OCI-LY7 (cell line): ENCODE measurements around the gene FAM171A2.

Experiments
- CTCF ChIP-seq: fragments of 200-600 bp; sonication (generic); conservative IDR thresholded peaks from 2 replicates; pipeline ENCODE4 v1.5.1; 2014; ENCODE audit warnings: mild to moderate bottlenecking, antibody characterized with exemption, low read length, moderate library complexity, mixed read lengths
- EZH2phosphoT487 ChIP-seq: fragments of 200-600 bp; sonication (generic); IDR thresholded peaks from 2 replicates; pipeline ENCODE4 v1.6.1; 2018; ENCODE audit warnings: low read depth, borderline replicate concordance, mild to moderate bottlenecking, mixed run types, antibody characterized with exemption, low read length, moderate library complexity, mixed read lengths

DNA sequence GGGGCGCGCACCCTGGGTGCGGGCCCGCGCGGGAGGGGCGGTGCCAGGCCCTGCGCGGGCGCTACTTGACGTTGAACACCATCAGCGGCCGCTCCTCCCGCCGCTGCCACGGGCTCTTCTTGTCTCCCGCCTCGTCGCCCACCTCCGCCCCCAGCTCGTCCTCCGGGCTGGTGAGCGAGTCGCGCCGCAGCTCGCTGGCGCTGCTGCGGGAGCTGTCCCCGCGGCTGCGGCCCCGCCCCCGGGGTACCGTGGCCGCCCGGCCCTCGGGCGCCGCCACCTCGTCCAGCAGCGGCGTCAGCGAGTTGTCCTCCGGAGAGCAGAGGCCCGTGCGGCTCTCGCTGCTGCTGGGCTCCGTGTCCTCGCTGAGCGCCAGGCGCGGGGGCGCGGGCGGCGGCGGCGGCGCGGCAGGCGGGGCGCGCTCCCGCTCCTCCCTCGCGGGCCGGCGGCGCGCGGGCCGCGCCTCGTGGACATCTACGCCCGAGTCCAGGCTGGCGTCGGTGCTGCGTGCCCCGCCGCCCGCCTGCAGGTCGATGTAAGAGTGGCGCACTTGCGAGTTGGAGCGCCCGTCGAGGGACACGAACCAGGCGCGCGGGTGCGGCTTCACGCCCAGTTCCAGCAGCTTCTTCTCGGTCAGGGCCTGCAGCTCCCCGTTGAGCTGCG is 9.9 kb downstream of the FAM171A2 start:
- no peak for TF ChIP-seq EZH2phosphoT487
- TF ChIP-seq CTCF: no peak
